HG03066 (cell line): Measurements from ENCODE around the gene PLEKHG1.

ENCODE experiments used
- ATAC-seq: cut with Tn5 transposase; IDR thresholded peaks from one replicate; pipeline ENCODE4 v1.9.1; 2021; ENCODE audit warnings: low read depth; ENCODE audit not compliant: unreplicated experiment

PLEKHG1 gene

GRCh38 chr6:150599199-150600009 lies at the start of gene PLEKHG1:
Gene PLEKHG1 (plus strand): TSS chr6:150599885. CDS start chr6:150733682, 133,797 bp downstream.
- peak; percentile 69 for ATAC-seq

DNA sequence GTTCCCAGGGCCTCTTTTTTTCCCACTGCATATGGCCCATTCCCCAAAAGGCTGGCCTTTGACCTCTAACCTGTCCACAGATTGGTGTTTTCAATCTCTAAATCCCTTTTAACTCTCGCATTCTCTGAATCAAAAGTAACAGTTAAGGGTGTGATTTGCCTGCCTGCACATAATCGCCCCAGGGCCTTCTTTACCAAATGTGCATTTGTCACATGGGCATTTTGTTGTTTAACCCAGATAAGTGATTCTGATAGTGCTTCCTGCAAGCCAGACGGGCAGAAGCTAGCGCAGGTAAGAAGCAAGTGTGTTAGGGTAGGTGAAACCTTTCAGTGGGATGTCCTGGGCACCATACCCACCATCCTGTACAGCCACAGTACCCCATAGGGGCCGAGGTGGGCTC lies 49.4 kb upstream of the PLEKHG1 start:
- ATAC-seq, result no peak

- no peak for ATAC-seq
Measured at GRCh38 chr6:150557043-150557599, 42.6 kb upstream of the PLEKHG1 start.

DNA sequence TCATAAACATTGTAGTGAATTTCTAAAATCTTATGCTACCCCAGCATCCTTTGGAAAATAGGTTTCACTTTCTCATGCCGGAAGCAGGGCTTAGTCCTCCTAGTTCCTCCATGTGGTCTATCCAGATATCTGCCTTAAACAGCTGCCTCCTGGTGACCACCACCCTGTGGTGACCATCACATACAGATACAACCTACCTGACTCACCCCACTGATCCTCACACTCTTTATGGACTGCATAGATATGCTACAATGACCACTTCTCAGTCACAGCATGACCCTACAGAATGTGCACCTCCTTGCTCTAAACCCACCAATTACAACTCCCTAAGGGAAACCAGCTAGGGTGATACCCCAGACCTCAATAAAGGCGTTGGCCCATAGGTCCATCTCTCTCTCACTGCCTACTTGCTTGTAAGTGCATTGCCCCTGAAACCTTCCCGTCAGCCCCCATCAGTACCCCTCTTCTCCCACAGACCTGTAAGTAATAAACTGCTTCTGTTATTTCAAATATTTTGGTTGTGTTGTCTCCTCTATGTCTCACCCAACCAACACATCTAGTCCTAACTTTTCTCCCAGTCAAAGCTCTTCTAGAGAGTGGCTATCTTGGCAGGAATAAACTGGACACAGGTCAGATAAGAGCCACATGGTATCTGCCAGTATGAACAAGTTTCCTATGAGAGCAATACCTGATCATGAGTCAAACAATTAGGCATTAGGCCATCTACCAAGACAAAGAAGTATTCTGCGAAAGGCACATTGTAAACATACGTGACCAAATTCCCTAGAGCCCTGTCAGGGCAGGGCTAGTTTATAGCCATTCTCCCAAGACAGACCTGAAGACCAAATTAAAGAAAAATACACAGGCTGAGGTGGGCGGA lies 39.4 kb upstream of the PLEKHG1 start:
- ATAC-seq, result no peak

DNA sequence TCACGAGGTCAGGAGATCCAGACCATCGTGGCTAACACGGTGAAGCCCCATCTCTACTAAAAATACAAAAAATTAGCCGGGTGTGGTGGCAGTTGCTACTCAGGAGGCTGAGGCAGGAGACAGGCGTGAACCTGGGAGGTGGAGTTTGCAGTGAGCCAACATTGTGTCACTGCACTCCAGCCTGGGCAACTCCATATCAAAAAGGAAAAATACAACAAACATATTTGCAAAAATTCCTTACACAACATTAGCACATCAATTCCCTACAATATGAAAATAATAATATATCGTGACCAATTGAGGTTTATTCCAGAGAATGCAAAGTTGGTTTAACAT lies 38.8 kb upstream of the PLEKHG1 start:
- ATAC-seq, result no peak

DNA sequence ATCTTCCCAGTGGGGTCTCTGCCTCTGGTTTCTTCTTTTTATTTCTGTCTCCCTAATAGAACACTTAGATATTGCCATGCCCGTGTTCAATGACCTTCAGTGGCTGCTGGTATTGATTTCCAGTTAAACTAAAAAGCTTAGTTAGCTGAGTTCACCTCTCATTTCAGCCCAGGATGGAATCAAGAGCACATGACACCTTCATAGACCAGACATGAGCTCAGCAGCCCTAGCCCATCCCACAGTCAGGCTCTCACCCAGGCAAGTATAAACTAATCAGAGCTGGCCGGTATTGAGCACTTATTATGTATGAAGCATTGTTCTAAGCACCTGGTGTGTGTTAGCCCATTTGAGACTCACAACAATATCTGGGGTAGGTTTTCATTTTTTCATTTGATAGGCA lies 33.7 kb upstream of the PLEKHG1 start:
- no peak for ATAC-seq

DNA sequence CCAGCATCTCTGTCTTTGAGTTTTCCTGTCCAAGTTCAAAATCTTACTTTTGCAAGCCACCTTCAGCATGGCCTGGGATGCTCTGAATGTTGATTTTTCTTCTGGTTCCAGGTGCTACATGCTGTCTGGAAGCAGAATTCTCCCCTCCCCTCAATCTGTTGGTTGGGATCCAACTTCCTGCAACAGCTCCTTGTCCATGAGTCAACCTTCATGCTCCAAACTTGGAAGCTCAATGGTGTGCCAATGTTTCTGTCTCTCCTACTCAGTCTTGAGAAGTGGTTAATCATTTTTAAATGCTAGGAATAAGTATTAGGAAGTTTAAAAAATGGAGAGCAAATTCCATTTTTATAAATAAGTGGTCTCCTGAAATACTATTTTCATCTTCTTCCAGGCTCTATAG lies 33.2 kb upstream of the PLEKHG1 start:
- ATAC-seq, result no peak

- no peak for ATAC-seq
Measured at GRCh38 chr6:150567380-150567779, 32.3 kb upstream of the PLEKHG1 start.

DNA sequence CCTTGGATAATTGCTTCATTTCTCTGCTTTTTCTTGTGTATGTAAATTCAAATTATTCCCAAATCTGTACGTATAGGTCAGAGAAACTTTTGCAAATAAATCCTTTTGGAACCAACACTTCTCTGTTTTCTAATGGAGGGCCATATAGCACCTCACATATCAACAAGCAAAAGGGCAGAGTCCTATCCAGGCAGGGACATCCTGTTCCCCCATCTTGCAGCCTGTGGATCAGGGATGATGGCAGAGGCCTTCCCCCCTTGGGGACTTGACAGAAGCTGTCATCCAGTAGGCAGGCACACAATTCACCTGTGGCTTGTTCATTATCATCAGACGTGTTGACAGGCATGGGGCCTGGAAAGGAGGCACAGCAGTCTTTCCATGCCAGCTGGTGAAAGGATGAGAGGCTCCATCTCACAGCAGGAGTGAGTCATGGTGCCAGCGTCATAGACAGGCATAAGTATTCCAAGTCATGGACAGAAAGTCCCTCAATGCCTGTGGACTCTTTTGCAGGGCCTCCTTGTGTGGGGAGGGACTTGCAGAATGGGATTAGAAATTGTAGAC lies 31.8 kb upstream of the PLEKHG1 start:
- ATAC-seq, result no peak

GRCh38 chr6:150568560-150568959 lies 31.1 kb upstream of the PLEKHG1 start:
- no peak for ATAC-seq

DNA sequence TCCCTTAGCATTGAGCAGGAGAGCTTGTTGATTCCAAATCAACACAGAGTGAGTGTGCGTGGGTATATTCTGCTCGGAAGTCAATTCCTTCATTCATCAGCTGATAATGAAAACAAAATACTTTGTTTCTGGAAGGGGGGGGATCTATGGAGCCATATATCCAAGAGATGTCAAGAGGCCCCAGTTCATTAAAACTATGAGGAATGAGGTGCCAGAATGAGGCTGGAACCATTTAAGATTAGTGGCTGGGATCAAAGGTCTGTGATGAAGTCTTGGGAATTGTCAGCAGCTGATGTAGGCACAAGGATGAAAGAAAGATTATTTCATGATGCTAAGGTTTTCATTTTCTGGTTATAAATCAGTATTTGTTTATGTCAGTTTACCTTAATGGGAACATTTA lies 30.5 kb upstream of the PLEKHG1 start:
- ATAC-seq, result no peak

GRCh38 chr6:150573041-150573681 lies 26.5 kb upstream of the PLEKHG1 start:
- ATAC-seq, result no peak

DNA sequence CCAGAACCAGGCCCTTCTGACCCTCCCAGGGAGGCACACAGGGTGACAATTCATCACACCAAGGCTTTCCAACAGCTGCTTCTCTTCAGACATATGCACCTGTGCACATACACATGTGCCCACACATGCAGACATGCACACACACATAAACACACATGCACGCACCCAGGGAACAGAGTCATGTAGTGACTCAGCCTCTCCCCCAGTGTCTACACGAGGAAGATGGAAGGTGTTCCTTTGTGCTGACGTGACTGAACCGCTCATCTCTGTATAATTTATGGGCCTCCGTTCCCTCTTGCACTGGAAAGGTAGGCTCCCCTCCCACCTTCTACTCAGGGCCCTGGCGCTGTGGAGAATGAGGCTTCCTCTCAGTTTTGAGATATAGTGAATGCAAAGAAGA lies 23.8 kb upstream of the PLEKHG1 start:
- ATAC-seq, result no peak

GRCh38 chr6:150576651-150577226 lies 22.9 kb upstream of the PLEKHG1 start:
- no peak for ATAC-seq

- no peak for ATAC-seq
Measured at GRCh38 chr6:150579611-150580010, 20.1 kb upstream of the PLEKHG1 start.

DNA sequence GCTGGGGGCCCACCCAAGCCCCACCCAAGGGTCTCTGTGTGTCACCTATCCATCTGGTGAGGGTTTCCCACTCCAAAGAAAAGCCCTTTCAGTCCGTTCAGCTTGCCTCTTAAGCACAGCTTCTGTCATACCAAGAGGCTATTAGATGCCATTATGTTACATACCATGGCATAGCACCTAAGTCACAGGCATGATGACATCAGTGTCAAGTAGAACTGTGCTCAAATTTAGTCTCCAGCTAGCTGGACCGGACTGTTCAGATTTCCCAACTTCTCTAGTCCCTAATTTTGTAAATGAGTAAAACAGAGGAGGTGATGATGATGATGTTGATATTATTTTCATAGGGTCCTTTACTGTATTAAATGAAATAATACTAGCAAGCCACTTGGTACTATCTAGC lies 19.2 kb upstream of the PLEKHG1 start:
- no peak for ATAC-seq

DNA sequence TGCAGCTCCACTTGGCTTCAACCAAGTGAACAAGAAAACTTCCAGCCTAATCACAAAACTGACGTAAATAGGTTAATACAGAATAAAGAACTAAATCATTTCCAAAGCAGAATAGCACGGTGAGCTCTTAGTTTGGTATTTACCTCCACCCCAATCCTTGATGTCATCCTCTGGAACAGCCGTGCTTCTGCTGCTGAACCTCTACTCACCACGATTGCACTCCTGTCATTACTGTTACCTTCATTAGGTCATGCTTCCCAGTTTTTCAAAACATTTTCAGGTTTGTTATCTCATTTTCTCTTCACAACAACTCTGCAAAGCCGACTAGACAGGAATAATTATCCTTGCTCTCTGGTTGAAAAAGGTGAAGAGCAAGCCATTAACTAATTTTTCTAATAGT lies 15.6 kb upstream of the PLEKHG1 start:
- ATAC-seq, result no peak

DNA sequence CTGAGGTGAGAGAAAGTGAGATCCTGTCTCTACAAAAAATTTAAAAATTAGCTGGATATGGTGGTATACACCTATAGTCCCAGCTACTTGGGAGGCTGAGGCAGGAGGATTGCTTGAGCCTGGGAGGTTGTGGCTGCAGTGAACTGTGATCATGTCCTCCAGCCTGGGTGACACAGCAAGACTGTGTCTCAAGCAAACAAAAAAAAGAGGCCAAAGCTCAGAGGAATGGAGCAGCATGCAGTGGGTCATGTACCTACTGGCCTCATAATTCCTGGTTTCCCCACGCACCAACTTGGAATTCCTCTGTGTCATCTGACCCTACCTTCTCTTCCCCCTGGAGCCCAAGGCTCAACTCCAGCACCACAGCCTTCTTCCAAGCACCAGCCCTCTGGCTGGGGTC lies 15.1 kb upstream of the PLEKHG1 start:
- ATAC-seq, result no peak

GRCh38 chr6:150586850-150587359 lies 12.8 kb upstream of the PLEKHG1 start:
- ATAC-seq, result no peak

- ATAC-seq, result no peak
Measured at GRCh38 chr6:150587637-150588036, 12.0 kb upstream of the PLEKHG1 start.
